ENCODE results near the gene MDFIC2. TPM values are rescaled to one million over a fixed set of nuclear protein-coding genes. Genes with fewer than 3 reads are reported as not detected.
"Not testable (repeated sequence)": the region's sequence is repeated elsewhere in the genome, so short reads cannot be mapped to it uniquely, and the experiment has no call there.

MDFIC2 gene
- total RNA-seq, 1 experiment from 2014 or later = not detected

DNA sequence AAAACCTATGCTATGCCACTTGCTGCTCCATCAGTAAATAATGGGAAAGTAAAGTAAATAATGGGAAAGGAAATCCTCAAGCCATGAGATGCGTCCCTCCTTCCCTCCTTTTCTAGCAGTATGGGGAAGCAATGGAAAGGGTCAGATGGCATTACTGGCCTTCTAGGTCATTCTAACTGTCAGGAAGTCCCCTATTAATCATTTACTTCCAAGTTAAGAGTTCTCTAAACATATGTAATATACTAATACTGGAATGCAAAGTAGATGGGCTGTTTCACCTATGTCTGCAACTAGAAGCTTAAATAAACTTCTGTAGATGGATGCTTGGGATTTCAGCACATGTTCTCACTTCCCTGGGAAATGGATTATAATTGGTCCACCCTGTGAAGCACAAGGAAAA, 55.9 kb downstream of the MDFIC2 start:
- no peak for DNase-seq (ENCODE audit: low read depth)

GRCh38 chr3:70250492-70250891, 61.9 kb downstream of the MDFIC2 start:
- no peak for DNase-seq (ENCODE audit: low read depth)

DNA sequence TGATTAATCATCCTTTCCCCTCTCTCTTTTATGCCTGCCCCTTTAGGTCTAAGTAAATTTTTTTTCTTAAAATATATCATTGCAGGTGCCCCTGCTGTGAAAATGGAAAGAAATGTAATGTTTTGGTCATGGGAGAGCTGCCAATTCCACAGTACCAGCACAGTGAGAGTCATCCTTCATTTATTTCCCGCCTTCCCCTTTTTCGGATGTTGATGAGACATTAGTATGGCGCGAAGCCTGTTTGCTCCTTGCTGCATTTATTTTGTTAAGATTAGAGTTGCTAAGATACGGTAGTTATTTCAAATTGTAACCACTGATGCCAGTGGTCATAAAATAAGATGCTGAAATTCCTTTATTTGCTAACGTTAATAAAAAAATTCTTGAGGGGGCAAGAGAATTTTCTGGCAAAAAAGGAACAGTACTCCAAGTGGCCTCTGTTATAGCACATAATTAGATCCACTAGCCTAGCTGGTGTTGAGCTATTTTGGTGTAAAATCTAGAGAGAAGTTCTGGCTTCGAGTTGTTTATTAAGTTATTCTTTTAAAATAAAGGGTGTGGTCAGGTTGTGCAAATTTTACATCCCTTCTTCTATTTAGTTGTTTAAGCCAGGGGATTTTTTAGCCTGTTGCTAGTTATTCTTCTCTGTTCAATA, 62.8 kb downstream of the MDFIC2 start:
- DNase-seq (ENCODE audit: low read depth) = peak; percentile 76

DNA sequence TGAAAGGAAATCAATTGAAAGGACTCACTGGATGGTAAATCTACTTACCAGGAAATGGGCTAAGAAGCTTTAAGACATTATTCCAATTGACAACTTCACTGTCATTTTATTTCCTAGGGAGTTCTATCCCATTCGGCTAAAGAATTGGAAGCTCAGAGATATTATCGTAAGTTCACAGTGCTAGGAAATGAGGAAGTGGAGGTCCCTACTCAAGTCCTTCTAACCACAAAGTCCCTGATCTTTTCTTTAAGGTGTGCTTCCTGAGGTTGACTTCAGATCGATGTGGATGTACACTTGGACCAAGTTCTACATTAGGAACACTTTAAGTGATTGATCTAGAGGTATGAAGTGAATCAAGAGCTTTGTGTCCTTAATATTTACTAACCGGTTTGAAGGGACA, 63.6 kb downstream of the MDFIC2 start:
- no peak for DNase-seq (ENCODE audit: low read depth)

- no peak for DNase-seq (ENCODE audit: low read depth)
Measured at GRCh38 chr3:70247955-70248354, 64.5 kb downstream of the MDFIC2 start.

- no peak for DNase-seq (ENCODE audit: low read depth)
Measured at GRCh38 chr3:70245746-70246525, 66.5 kb downstream of the MDFIC2 start.

GRCh38 chr3:70244422-70244821, 68.0 kb downstream of the MDFIC2 start:
- no peak for DNase-seq (ENCODE audit: low read depth)

DNA sequence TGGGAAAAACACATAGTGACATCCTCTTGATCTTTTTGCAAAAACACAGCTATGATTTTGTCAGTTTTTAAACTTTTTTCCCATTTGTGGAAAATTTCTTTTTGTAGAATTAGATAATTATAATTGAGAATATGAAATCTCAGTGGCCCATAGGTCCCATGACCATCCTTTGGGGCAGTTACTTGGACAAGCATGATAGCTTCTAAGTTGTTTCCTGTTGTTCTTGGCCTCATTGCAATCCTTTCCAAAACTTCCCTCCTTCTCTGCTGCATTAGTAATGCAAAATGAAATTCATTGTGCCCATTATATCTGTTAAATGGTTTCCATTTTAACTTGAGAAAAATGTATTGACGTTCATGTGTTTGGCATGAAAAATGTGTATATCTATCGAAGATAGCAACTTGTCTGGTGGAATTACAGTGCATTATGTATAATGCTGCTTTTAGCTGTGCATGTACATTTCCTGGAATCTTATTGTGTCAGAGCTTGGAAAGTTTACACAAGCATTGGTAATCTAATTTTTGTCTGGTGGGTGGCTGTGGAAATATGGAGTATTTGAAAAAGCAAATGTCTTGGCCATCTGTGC, 70.0 kb downstream of the MDFIC2 start:
- DNase-seq (ENCODE audit: low read depth) = no peak

DNA sequence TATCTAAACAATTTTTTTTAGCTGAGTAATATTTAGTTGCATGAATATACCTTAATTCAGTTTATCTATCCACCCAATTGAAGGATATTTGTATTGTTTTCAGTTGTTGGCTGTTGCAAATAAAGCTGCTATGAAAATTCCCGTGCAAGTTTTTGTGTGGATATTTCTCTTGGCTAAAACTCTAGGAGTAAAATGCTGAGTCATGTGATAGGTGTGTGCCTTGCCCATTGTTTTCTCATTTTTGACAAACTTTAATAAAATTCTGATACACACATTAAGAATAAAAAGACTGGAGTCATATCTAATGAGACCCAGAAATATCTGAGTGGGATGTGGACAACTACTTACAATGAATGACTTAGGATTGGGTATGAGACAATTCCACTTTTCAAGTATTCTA, 78.6 kb downstream of the MDFIC2 start:
- DNase-seq (ENCODE audit: low read depth) = no peak

GRCh38 chr3:70233112-70233511, 79.3 kb downstream of the MDFIC2 start:
- DNase-seq (ENCODE audit: low read depth) = no peak

DNA sequence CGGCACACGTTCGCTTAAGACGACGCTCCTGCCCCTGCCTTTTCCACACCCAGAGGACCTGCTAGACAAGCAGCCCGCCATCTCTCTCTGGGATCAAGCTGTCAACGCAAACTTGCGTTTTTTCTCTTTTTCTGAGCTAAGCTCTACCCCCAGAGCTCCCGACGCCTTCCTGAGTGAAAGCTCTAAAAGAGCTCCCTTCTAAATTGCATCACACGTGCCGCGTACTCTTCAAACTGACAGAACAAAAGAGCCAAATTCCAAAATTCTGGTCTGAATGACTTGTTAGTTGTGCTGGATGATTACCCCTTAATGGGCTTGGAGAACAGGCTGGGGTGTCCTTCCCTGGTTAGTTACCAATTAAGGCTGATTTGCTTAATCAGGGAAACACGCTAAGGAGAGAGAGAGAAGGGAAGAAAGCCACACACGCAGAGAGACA, 81.2 kb downstream of the MDFIC2 start:
- DNase-seq (ENCODE audit: low read depth) = no peak

- no peak for DNase-seq (ENCODE audit: low read depth)
Measured at GRCh38 chr3:70227437-70227836, 85.0 kb downstream of the MDFIC2 start.

- no peak for DNase-seq (ENCODE audit: low read depth)
Measured at GRCh38 chr3:70225146-70225545, 87.3 kb downstream of the MDFIC2 start.

- no peak for DNase-seq (ENCODE audit: low read depth)
Measured at GRCh38 chr3:70224337-70224736, 88.1 kb downstream of the MDFIC2 start.

DNA sequence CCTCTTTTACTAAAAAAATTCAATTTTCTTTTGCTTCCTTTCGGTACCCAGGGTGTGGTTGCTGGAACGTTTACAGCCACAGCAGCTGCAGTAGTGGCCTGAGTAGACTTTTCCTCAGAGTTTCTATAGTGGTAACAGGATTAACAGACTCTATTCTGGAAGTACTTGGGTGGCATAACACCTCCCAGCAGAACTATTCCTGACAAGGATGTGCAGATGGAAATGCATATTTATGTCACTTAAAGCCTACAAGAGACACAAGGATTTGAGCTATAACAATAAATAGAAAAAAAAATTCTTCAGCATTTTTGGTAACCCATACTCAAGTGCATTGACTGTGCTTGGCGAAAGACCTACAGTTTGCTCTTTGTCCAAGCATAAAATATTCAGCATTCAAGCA, 94.0 kb downstream of the MDFIC2 start:
- DNase-seq (ENCODE audit: low read depth) = no peak

- DNase-seq (ENCODE audit: low read depth) = not testable (repeated sequence)
Measured at GRCh38 chr3:70211274-70211673, 101.2 kb downstream of the MDFIC2 start.

DNA sequence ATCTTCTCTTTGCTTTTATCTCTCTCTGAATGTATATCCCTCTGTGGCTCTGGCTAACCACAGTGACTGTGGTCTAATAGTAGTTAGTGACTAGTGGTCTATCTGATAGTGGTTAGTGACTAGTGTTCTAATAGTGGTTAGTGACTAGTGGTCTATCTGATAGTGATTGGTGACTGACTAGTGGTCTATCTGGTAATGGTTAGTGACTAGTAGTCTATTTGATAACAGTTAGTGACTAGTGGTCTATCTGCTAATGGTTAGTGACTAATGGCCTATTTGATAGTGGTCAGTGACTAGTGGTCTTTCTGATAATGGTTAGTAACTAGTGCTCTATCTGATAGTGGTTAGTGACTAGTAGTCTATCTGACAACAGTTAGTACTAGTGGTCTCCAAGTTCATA, 110.5 kb downstream of the MDFIC2 start:
- DNase-seq (ENCODE audit: low read depth) = no peak

- no peak for DNase-seq (ENCODE audit: low read depth)
Measured at GRCh38 chr3:70189884-70190473, 122.5 kb downstream of the MDFIC2 start.

- no peak for DNase-seq (ENCODE audit: low read depth)
Measured at GRCh38 chr3:70186221-70186620, 126.2 kb downstream of the MDFIC2 start.

- no peak for DNase-seq (ENCODE audit: low read depth)
Measured at GRCh38 chr3:70185661-70186060, 126.8 kb downstream of the MDFIC2 start.

GRCh38 chr3:70183781-70184504, 128.5 kb downstream of the MDFIC2 start:
- no peak for DNase-seq (ENCODE audit: low read depth)

- no peak for DNase-seq (ENCODE audit: low read depth)
Measured at GRCh38 chr3:70182166-70182565, 130.3 kb downstream of the MDFIC2 start.

Measured in Daoy (cell line).